Nucleus accumbens (tissue), 56 donors: ENCODE measurements around the gene ARMC12.
A peak's percentile ranks its signal among the peaks of the same experiment; 100 is the strongest.
"Not testable (repeated sequence)": the region's sequence is repeated elsewhere in the genome, so short reads cannot be mapped to it uniquely, and the experiment has no call there.

ENCODE experiments used
- DNase-seq, 56 donors: peaks; one replicate each; lab custom pipeline; 2025; lab: John Stamatoyannopoulos, UW

ARMC12 gene, protein sequence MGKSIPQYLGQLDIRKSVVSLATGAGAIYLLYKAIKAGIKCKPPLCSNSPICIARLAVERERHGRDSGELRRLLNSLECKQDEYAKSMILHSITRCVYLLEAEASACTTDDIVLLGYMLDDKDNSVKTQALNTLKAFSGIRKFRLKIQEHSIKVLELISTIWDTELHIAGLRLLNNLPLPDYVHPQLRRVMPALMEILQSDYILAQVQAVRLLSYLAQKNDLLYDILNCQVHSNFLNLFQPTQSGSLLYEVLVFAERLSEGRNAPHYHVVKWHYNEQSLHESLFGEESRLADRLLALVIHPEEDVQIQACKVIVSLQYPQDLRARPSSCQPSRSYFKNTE

DNA sequence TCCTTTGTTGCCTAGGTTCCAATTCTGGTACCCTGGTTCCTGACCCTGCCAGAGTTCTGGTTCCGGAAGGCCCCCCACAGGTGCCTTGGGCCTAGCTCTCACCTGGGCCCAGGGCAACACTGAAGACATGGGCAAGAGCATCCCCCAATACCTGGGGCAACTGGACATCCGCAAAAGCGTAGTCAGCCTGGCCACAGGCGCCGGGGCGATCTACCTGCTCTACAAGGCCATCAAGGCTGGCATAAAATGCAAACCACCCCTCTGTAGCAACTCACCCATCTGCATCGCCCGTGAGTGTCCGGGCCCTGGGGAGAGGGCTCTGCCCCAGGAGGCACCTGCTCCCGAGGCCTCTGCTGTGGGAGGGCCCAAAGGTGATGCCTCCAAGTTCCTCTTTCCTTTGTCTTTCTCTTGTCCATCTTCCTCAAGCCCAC is at the start of gene ARMC12:
Gene ARMC12 (plus strand): TSS at position 51 of the 431 bp plus-strand sequence. CDS start 77 bp downstream, at position 128.
- no peak for DNase-seq

DNA sequence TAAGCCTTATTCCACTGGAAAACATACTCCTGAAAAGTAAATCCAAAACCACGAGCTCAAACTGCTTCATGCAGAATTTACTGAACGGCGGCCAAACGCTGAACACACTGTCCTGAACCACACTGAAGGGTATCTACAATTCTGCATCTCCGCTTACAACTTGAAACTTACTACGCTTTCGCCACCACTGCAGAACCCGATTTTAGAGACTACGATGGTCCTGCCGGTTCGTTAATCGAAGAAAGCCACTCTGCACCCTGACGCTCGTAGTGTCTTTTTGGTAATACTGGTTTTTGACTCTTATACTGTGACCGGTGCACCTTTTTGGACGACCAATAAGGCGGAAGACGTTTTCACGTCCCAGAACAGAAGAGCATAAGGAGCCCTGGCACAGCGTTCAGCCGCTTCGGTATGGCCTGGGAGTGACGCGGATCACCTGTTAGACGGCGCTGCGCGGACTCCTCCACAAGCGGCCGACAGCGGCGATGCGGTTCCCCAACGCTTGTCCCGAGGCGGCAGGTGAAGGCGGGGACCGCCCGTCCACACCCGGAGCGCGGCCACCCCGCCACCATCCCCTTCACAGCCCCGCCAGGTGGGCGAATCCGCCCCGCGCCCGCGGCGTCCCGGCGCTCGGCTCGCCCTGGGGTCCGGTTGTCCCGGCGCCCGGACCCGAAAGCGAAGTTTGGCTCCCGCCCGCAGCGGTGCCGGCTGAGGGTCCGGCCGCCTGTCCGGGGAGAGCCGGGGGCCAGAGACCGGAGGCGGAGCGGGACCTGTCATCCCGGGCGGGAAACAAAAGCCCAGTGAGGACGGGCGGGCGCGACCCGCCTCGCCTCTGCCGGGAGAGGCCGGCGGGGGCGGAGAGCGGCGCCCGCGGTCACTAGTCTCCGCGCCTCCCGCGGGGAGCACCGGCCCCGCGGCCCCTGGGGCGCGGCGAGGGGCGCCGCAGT is 48.9 kb upstream of the ARMC12 start:
- peak in 31 of 56 donors; percentile 5 to 61 (median 32) for DNase-seq

DNA sequence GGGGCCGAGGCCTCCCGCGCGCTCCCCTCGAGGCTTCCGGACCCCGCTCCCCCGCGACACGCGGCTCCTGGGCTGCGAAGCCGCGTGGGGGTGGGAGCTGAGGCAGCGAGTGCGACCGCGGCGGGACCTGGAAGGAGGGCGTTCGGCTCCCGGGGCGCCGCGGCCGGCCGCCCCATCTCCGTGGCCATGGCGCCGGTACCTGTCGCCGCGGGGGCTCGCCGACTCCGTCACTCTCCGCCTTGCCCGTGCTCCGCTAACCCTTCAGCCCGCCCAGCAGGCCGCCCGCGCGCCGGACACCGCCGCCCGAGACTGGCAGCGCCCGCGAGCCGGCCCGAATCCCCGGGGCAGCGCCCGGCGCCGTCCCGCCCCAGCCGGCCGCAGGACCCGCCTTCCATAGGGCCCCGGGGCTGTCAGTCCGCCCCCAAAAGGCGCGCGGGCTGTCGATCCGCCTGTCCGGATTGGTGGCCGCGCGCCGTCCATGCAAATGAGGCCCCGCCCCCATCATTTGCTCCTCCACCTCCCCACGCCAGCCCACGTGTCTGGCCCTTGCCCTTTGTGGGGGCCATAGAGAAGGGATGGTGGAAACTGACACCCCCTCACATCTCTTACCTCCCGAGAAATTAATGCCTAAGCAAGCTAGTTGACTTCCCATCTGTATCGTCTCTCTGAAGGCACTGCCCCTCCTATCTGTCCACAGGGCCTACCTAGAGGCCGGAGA is 48.1 kb upstream of the ARMC12 start, which contains the start of gene FKBP5:
Gene FKBP5 (minus strand): TSS at position 311 of the 718 bp plus-strand sequence. CDS start 46,091 bp downstream, outside the sequence.
- DNase-seq: peak in 55 of 56 donors; percentile 51 to 97 (median 86)

DNA sequence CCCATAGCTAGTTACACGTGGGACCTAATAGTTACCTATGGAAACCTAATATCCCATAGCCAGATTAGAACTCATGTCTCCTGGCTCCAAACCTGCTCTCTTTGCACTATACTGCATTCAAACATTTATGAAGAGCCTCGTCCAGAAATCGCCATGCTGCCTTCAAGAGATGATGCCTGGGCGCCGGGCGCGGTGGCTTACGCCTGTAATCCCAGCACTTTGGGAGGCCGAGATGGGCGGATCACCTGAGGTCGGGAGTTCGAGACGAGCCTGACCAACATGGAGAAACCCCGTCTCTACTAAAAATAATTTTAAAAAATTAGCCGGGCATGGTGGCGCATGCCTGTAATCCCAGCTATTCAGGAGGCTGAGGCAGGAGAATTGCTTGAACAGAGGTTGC is 46.8 kb upstream of the ARMC12 start:
- not testable (repeated sequence) for DNase-seq

DNA sequence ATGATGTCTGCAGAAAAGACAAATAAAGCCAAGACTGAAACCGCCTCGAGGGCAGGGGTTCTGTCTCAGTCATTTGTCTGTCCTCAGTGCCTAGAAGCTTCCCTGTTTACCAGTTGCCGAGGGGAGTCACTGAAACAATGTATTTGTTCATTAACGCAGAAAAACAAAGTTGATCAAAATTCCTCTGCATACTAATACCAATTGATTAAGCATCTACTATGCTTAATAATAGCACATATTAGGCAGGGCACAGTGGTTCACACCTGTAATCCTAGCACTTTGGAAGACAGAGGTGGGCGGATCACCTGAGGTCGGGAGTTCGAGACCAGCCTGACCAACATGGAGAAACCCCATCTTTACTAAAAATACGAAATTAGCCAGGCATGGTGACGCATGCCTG is 46.3 kb upstream of the ARMC12 start:
- DNase-seq: no peak

DNA sequence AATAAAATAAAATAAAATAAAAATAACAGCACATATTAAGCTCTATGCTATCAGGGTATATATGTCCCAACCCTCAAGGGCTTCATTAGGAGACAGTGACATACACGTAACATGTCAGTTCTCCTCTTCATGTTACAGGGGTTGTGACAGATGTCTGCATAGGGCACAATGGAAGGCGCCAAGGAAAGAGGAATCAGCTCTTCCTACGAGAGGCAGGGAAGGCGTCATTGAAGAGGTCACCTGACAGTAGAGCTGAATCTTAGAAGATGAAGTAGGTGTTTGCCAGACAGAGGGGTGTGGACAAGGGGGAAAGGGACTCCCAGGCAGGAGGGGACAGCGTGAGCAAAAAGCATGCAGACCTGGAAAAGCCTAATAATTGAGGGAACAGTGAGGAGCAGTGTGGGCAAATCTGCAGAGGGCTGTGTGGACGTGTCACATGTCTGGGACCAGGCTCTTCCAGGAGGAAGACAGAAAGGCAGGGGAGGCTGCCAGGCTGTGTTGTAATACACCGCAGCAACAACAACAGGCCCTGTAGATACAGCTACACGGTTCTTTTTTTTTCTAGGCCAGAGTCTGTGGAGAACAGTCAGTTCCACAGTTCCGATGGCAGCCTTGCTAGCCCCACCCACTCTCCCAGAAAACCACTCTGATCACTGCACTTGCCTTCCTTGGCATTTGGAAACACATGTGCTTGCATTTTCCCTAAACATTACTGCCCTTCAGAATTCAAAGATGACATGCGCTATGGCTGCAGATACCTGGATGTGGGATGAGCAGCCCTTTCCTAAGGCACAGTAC is 45.6 kb upstream of the ARMC12 start:
- peak in 38 of 56 donors; percentile 4 to 66 (median 30) for DNase-seq

DNA sequence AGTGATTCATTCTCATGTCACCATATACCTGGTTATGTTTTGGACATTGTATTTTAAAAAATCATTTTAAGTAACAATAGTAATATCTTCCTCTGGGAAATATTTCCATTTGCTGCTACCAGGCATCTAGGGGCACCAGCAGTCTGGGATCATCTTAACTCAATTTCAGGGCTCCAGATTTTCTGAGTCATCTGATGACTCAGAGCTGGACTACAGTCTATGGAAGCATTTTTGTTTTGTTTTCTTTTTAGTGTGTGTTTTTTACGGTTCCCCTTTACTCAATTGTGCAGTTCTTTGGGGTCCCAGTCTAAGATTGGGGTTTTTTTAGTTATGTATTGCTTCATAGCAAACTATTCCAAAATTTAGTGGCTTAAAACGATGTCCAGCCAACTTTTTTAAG is 42.4 kb upstream of the ARMC12 start:
- no peak for DNase-seq

DNA sequence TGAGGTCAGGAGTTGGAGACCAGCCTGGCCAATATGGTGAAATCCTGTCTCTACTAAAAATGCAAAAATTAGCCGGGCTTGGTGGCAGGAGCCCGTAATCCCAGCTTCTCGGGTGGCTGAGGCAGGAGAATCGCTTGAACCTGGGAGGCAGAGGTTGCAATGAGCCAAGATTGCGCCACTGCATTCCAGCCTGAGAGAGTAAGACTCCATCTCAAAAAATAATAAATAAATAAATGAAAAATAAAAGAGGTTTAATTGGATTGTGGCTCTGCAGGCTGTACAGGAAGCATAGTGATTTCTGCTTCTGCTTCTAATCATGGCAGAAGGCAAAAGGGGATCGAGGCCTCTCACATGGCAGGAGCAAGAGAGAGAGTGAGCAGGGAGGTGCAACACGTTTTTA is 38.4 kb upstream of the ARMC12 start:
- not testable (repeated sequence) for DNase-seq

DNA sequence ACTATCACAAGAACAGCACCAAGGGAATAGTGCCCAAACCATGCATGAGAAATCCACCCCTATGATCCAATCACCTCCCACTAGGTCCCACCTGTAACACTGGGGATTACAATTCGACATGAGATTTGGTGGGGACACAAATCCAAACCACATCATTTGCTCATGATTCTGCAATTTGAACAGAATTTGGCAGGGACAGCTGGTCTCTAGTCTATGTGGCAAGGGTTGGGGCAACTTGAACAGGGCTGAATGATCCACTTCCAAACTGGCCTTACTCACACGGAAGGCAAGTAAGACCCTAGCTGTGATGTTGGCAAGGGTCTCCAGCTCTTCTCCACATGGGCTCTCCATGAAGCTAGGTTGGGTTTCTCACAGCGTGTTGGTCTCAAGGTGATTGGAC is 38.0 kb upstream of the ARMC12 start:
- no peak for DNase-seq

DNA sequence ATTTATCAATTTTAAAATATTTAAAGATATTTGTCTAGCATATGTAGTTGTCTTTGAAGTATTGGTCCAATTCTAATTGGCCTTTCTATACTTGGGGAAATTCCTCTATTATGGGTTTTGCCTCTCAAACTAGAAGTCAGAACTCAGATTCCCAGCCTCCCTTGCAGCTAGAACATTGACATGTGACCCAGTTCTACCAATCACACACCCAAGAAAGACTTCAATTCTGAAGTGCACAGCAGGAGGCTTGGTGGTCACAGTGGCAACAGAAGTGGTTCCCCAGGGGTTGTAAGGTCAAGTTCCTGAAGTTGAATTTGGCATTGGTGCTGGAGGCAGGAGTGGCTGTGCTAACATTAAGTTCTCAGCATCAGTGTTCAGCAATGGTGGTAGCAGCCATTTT is 33.3 kb upstream of the ARMC12 start:
- DNase-seq: no peak

DNA sequence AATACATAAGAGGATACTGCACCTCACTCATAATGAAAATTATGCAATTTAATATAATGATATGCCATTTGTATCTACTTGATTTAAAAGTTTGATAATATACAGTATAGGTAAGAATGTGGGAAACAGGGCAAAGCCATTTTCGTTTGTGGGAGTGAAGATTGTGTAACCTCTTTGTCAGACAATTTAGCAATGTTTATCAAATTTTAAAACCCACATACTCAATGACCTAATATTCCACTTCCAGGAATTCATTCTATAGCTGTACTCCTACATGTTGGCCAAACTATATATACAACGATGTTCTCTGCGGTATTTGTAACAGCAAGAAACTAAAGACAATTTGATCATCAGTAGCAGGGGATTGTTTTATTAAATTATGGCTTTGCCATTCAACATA is 30.4 kb upstream of the ARMC12 start:
- DNase-seq: no peak

DNA sequence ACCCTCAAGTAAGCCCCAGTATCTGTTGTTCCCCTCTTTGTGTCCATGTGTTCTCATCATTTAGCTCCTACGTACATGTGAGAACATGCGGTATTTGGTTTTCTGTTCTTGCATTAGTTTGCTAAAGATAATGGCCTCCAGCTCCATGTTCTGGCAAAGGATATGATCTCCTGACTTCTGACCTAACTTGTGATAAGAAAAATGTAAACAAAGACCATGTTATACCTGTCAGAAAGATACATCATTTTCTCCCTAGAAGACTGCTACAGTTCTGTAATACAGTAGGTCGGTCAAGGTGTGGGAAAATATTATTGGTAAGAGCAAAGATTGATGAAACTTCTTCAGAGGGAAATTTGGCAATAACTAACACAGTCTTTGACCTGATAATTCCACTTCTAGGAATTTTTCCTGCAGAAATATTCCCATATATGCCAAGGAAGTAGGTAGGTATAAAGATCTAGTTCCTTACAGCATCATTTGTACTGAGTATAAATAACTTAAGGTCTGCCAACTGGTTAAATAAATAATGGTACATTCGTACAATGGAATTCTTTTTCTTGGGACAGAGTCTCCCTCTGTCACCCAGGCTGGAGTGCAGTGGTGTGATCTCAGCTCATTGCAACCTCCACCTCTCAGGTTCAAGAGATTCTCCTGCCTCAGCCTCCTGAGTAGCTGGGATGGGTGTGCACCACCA is 29.0 kb upstream of the ARMC12 start:
- no peak for DNase-seq

DNA sequence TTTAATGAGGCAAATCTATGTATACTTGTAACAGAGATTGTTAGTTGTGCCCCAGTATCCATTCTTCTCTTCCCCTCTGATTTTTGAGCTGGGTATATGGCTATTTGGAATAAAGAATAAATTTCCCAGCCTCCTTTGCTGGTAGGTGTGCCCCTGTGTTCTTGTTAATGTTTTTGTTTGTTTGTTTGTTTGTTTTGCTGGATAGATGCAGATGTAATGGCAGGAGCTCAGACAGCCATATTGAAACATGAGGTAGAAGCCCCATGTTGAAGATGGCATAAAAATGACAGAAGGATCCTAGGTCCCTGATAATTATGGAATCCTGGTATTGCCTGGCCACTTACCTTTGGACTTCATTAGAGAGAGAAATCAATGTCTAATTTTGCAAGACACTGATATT is 28.2 kb upstream of the ARMC12 start:
- DNase-seq: no peak

DNA sequence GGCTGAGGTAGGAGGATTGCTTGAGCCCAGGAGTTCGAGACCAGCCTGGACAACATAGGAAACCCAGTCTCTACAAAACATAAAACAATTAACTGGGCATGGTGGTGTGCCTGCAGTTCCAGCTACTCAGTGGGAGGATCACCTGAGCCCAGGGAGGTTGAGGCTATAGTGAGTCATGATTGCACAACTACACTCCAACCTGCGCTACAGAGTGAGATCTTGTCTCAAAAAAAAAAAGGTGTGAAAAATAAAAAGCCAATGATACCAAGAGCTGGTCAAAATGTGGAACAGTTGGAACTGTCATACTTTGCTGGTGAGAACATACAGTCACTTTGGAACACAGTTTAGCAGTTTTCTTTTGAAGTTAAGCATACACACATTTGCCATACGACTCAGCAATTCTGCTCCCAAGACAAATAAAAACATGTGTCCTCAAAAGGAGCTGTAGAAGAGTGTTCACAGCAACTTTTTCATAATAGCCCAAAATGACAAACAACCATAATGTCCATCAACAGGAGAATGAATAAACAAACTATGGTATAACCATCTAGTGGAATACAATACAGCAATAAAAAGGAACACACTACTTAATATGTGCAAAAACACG is 26.5 kb upstream of the ARMC12 start:
- no peak for DNase-seq

DNA sequence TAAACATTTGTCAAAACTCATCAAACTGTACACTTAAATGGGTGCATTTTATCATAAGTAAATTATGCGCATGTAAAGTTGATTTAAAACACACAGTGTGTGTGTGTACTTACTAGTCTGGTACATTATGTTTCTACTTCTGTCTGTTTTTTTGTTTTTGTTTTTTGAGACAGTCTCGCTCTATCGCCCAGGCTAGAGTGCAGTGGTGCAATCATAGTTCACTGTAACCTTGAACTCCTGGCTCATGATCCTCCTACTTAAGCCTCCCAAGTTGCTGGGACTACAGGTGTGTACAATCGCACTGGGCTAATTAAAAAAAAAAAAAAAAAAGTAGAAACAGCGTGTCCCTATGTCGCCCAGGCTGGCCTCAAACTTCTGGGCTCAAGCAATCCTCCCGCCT is 25.1 kb upstream of the ARMC12 start:
- no peak for DNase-seq

DNA sequence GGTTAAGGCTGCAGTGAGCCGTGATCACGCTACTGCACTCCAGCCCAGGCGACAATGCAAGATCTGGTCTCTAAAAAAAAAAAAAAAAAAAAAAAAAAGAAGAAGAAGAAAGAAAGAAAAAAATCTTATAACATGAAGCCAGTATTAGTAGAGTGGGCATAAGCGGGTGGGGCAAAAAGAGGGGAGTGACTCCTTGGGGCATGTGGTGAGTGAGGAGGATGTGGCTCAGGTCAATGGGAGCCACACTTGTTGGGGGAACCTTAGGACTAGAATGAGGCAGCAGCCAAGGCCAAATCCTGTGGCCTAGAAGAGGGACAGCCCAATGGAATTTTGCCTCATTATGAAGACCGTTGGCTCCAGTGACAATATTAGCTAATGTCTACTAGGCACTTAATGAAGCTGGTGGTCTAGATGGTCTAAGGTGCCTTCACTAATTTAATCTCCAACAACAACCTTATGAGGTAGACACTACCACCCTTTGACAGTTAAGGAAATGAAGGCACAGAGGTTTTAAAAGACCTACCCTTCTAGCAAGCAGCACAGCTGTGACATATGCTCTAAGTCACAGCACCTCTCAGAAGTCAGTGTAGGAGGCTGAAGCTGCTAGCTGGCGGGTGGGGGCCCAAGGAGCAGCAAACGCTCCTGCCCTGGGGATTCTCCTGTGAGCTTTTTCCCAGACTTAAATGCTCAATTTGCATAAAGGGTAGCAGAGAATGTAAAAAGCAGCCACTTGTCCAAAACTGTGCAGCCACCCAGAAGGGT is 23.6 kb upstream of the ARMC12 start:
- peak in 15 of 56 donors; percentile 11 to 67 (median 35) for DNase-seq

DNA sequence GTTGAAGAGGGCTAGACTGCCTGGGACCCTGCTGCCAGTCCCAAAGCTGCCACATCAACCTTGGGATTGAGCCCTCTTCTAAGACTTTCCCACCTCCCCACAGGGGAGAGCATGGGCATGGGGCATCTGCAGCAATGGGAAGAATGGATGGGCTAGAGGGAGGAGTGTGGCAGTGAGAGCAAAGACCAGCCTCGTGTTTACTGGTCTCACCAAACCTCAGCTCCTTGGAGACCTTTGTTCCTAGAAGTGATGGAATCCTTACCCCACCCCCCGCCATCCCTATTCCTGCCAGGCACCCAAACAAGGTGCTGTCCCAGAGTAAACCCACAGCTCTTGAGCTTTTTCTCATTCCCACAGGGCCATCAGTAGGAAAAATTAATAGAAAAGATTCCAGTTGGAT is 20.0 kb upstream of the ARMC12 start:
- no peak for DNase-seq
